PC-9 (cell line): ENCODE measurements around the gene SLC22A4. TPM values are rescaled to one million over a fixed set of nuclear protein-coding genes. Genes with fewer than 3 reads are reported as not detected.

ENCODE experiments used
- BruUV-seq: library from RNA; stranded (reverse); fragments of 400-500 nt; replicated peaks from 2 replicates; lab custom pipeline; 2021; lab: Mats Ljungman, UMichigan
- CTCF ChIA-PET: fragments of 300-600 bp; sonication (Branson Sonifier 250); formaldehyde crosslinking; loops from one replicate; lab custom pipeline; 2022; ENCODE audit warnings: antibody characterized with exemption; lab: Charles Lee
- POLR2A ChIA-PET: fragments of 300-600 bp; sonication (Branson Sonifier 250); formaldehyde crosslinking; loops from one replicate; lab custom pipeline; 2022; ENCODE audit warnings: antibody characterized with exemption; ENCODE audit not compliant: unreplicated experiment; lab: Charles Lee
- DNase-seq, 2 experiments: peaks; one replicate each; pipeline versions ENCODE4 v3.0.0 to v3.0.0-alpha.2; 2015 to 2022; ENCODE audit warnings: mixed read lengths in 1 of 2
- H2AFZ ChIP-seq: fragments of 200-600 bp; sonication (generic); 2 replicates; pipeline ENCODE4 v1.8.1; 2017; ENCODE audit warnings: antibody characterized with exemption
- H3F3A ChIP-seq: fragments of 200-600 bp; sonication (generic); 2 replicates; pipeline ENCODE4 v1.8.1; 2017; ENCODE audit warnings: antibody characterized with exemption, mild to moderate bottlenecking, low read depth; ENCODE audit not compliant: insufficient read depth
- H3K27ac ChIP-seq: fragments of 200-600 bp; sonication (generic); 2 replicates; pipeline ENCODE4 v1.6.1; 2016; ENCODE audit warnings: mixed run types
- H3K27me3 ChIP-seq: fragments of 200-600 bp; sonication (generic); 2 replicates; pipeline ENCODE4 v1.6.1; 2016; ENCODE audit warnings: low read depth, mixed run types; ENCODE audit not compliant: insufficient read depth
- H3K36me3 ChIP-seq: fragments of 200-600 bp; sonication (generic); 2 replicates; pipeline ENCODE4 v1.6.1; 2016; ENCODE audit warnings: low read depth, mixed run types
- H3K4me1 ChIP-seq: fragments of 200-600 bp; sonication (generic); replicated peaks from 2 replicates; pipeline ENCODE4 v1.6.1; 2016; ENCODE audit warnings: mixed run types; ENCODE audit not compliant: insufficient read depth
- H3K4me2 ChIP-seq: fragments of 200-600 bp; sonication (generic); 2 replicates; pipeline ENCODE4 v1.6.1; 2017; ENCODE audit warnings: mixed run types
- H3K4me3 ChIP-seq: fragments of 200-600 bp; sonication (generic); 2 replicates; pipeline ENCODE4 v1.6.1; 2016; ENCODE audit warnings: mixed run types
- H3K79me2 ChIP-seq: fragments of 200-600 bp; sonication (generic); 2 replicates; pipeline ENCODE4 v1.6.1; 2017; ENCODE audit warnings: low read depth, mixed run types
- H3K9me2 ChIP-seq: fragments of 200-600 bp; sonication (generic); 2 replicates; pipeline ENCODE4 v1.8.1; 2017; ENCODE audit warnings: mild to moderate bottlenecking; ENCODE audit not compliant: insufficient read depth
- H3K9me3 ChIP-seq: fragments of 200-600 bp; sonication (generic); 2 replicates; pipeline ENCODE4 v1.8.1; 2016; ENCODE audit warnings: low read depth; ENCODE audit not compliant: insufficient read depth
- H4K20me1 ChIP-seq: fragments of 200-600 bp; sonication (generic); 2 replicates; pipeline ENCODE4 v1.8.1; 2017; ENCODE audit not compliant: insufficient read depth
- CTCF ChIP-seq: fragments of 200-600 bp; sonication (generic); conservative IDR thresholded peaks from 2 replicates; pipeline ENCODE4 v1.6.1; 2017; ENCODE audit warnings: mixed run types, antibody characterized with exemption, mild to moderate bottlenecking, moderate library complexity
- EZH2 ChIP-seq: fragments of 200-600 bp; sonication (generic); IDR thresholded peaks from 2 replicates; pipeline ENCODE4 v1.8.0; 2017; ENCODE audit warnings: antibody characterized with exemption, low read depth
- intact Hi-C: fragments of 100-400 bp; cut with micrococcal nuclease; formaldehyde crosslinking; loops from one replicate; pipeline ENCODE4 v1.10.0; 2022; ENCODE audit not compliant: unreplicated experiment
- total RNA-seq: library from RNA; stranded (reverse); gene quantifications from 2 replicates; pipeline ENCODE4 v1.2.3, GENCODE V29; 2021

Gene SLC22A4
- total RNA-seq, 1 experiment from 2014 or later = 4.2 TPM

- no peak overlapping the region for H3K27ac ChIP-seq
- H3K4me2 ChIP-seq = no peak overlapping the region
- H2AFZ ChIP-seq = no peak overlapping the region
- DNase-seq = no peak
- H3K36me3 ChIP-seq = no peaks in the 10 kb centered on the region
- H3K4me3 ChIP-seq = no peak overlapping the region
- peaks cover 17% of the 10 kb centered on the region for H3K4me1 ChIP-seq
- ChIA-PET POLR2A (interaction anchor here (0.6 kb wide), 1 partner anchor 116 kb away, joined by 3 read pairs; no protein-coding TSS in a partner anchor), CTCF (no interaction called here)
- no peaks in the 10 kb centered on the region for H4K20me1 ChIP-seq
- no TSS peak for BruUV-seq
- no peaks in the 10 kb centered on the region for H3K9me3 ChIP-seq
- H3K79me2 ChIP-seq = 0 out of 2 replicates have a peak, but pooled peaks cover 2% of the 10 kb centered on the region
- intact Hi-C loops = no loop called here
- no peaks in the 10 kb centered on the region for H3K9me2 ChIP-seq
- H3K27me3 ChIP-seq = no peaks in the 10 kb centered on the region
- TF ChIP-seq EZH2 (no peak), CTCF (no peak)
- peaks cover 9% of the 10 kb centered on the region; the same call in 1 of the 2 replicates for H3F3A ChIP-seq
Measured at GRCh38 chr5:132358775-132359174, 64.6 kb downstream of the SLC22A4 start.

- Histone ChIP-seq H3K9me2 (no peaks in the 10 kb centered on the region), H3K4me2 (no peak overlapping the region), H3K27me3 (no peaks in the 10 kb centered on the region), H3K4me3 (no peak overlapping the region), H2AFZ (no peak overlapping the region), H3K36me3 (no peaks in the 10 kb centered on the region), H3K4me1 (peaks cover 28% of the 10 kb centered on the region), H3K9me3 (no peaks in the 10 kb centered on the region), H3K79me2 (0 out of 2 replicates have a peak, but pooled peaks cover 3% of the 10 kb centered on the region), H3F3A (peaks cover 22% of the 10 kb centered on the region), H4K20me1 (no peaks in the 10 kb centered on the region), H3K27ac (no peak overlapping the region)
- ChIA-PET CTCF (interaction anchor here (0.6 kb wide), 1 partner anchor 705 kb away, joined by 6 read pairs; no protein-coding TSS in a partner anchor), POLR2A (no interaction called here)
- no TSS peak for BruUV-seq
- TF ChIP-seq EZH2 (no peak), CTCF (no peak)
- intact Hi-C loops = no loop called here
- no peak for DNase-seq
Measured at GRCh38 chr5:132362086-132362485, 67.9 kb downstream of the SLC22A4 start.

GRCh38 chr5:132363431-132364112 lies 69.4 kb downstream of the SLC22A4 start:
- DNase-seq = peak; percentile 49 to 62
- peaks cover 43% of the 10 kb centered on the region for H3K4me1 ChIP-seq
- H3K4me3 ChIP-seq = no peak overlapping the region
- ChIA-PET POLR2A (interaction anchor here (0.6 to 0.7 kb wide), 3 partner anchors 15 to 395 kb away, joined by 3 to 5 read pairs (median 4); partner anchors contain the start of gene SLC22A4), CTCF (no interaction called here)
- H3K4me2 ChIP-seq = peak overlapping the region; percentile 48
- no peaks in the 10 kb centered on the region for H3K9me3 ChIP-seq
- no peaks in the 10 kb centered on the region for H3K9me2 ChIP-seq
- no peak overlapping the region for H2AFZ ChIP-seq
- H3K36me3 ChIP-seq = no peaks in the 10 kb centered on the region
- H3K27ac ChIP-seq = peak overlapping the region; percentile 92; the same call in 1 of the 2 replicates
- H3K27me3 ChIP-seq = no peaks in the 10 kb centered on the region
- no TSS peak for BruUV-seq
- TF ChIP-seq CTCF (no peak), EZH2 (no peak)
- peaks cover 22% of the 10 kb centered on the region for H3F3A ChIP-seq
- peaks cover 6% of the 10 kb centered on the region; the same call in 1 of the 2 replicates for H3K79me2 ChIP-seq
- intact Hi-C loops = loop anchor here (2.0 kb wide), 1 partner anchor 69 kb away; the partner anchor contains the start of gene SLC22A4
- H4K20me1 ChIP-seq = no peaks in the 10 kb centered on the region
